AG09309 (cell line): Measurements from ENCODE around the gene CPED1.

Experiments
- DNase-seq: peaks from one replicate; pipeline ENCODE4 v3.0.0-alpha.2; 2010; ENCODE audit warnings: low read depth
- H3K4me3 ChIP-seq: 2 replicates; pipeline ENCODE4 v1.5.1; 2011; ENCODE audit warnings: mild to moderate bottlenecking, low read depth, low read length, moderate library complexity; ENCODE audit not compliant: control insufficient read depth
- CTCF ChIP-seq: IDR thresholded peaks from 2 replicates; pipeline ENCODE4 v1.5.1; 2011; ENCODE audit warnings: mild to moderate bottlenecking, low read depth, low read length, inconsistent platforms; ENCODE audit not compliant: insufficient read depth, control insufficient read depth; ENCODE audit errors: missing control alignments

The CPED1 gene

GRCh38 chr7:121198502-121198901, 210.0 kb downstream of the CPED1 start:
- no peak overlapping the region for H3K4me3 ChIP-seq
- no peak for DNase-seq
- TF ChIP-seq CTCF: no peak

- no peak for DNase-seq
- no peak overlapping the region for H3K4me3 ChIP-seq
- TF ChIP-seq CTCF: no peak
These were observed 213.6 kb downstream of the CPED1 start for GRCh38 chr7:121202125-121202524.

DNA sequence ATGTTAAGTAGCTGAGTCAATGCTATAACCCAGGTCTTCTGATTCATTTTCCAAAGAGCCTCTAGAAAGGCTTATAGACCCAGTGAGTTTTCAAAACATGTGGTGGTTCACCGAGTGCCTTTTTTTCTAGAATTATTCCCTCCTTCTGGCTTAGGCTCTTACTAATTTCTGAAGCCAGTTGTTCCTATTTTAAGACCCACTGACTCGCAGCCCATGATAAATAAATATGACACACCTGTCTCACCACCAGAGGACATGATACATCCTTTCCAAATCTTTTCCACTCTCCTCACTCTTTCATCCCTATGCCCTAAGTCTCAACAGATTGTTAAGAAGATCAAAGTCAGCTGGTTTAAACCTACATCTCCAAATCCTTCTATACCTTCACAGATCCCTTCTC, 214.3 kb downstream of the CPED1 start:
- no peak for DNase-seq
- H3K4me3 ChIP-seq: no peak overlapping the region
- no peak for TF ChIP-seq CTCF

- no peak overlapping the region for H3K4me3 ChIP-seq
- no peak for TF ChIP-seq CTCF
- peak; percentile 72 for DNase-seq
These were observed 216.0 kb downstream of the CPED1 start for GRCh38 chr7:121204537-121204936.

DNA sequence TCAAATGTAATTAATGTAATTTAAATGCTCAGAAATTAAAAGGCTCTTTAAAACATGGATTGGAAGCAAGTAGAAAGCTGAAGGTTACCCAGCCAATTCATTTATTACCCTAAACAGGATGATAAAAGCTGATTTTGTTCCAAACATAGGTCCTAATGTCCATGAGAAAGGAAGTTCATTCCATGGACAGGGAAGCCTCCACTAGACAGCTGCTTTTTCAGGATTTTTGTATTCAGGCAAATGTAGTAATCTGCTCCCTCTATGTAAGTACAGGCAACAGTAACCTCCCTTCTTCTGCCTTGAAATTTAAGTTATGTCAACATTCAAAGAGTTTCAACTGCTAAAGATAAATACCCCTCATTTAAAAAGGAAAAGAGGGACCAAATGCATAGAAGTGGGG, 217.3 kb downstream of the CPED1 start:
- H3K4me3 ChIP-seq: no peak overlapping the region
- no peak for TF ChIP-seq CTCF
- no peak for DNase-seq

GRCh38 chr7:121211253-121211652, 222.7 kb downstream of the CPED1 start:
- DNase-seq: no peak
- no peak for TF ChIP-seq CTCF
- H3K4me3 ChIP-seq: no peak overlapping the region

DNA sequence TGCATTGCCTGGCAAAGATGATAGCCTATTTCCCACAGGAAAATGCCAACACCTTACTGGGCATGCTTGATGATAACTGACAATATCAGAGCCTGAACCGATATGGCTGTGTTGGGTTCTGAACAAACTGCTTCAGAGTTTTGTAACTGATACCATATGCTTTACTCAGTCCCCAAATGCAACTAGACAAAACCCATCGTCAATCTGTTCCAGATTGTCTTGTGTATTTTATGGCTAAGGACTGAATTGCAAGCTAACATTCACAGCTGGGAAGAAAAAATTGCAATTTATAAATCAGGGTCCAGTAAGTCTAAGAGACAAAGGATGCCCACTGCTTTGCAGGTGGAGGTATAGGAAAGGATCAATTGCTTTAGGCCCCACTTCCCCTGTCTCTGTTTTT, 223.5 kb downstream of the CPED1 start:
- TF ChIP-seq CTCF: no peak
- DNase-seq: no peak
- H3K4me3 ChIP-seq: no peak overlapping the region
